Measurements from ENCODE around the gene SLC25A45.
"Not testable (repeated sequence)": the region's sequence is repeated elsewhere in the genome, so short reads cannot be mapped to it uniquely, and the experiment has no call there.

Gene SLC25A45

GRCh38 chr11:65355776-65356393, 26.6 kb downstream of the SLC25A45 start:
- no peak for DNase-seq

GRCh38 chr11:65355013-65355775, 27.3 kb downstream of the SLC25A45 start:
- DNase-seq = peak; percentile 4

DNA sequence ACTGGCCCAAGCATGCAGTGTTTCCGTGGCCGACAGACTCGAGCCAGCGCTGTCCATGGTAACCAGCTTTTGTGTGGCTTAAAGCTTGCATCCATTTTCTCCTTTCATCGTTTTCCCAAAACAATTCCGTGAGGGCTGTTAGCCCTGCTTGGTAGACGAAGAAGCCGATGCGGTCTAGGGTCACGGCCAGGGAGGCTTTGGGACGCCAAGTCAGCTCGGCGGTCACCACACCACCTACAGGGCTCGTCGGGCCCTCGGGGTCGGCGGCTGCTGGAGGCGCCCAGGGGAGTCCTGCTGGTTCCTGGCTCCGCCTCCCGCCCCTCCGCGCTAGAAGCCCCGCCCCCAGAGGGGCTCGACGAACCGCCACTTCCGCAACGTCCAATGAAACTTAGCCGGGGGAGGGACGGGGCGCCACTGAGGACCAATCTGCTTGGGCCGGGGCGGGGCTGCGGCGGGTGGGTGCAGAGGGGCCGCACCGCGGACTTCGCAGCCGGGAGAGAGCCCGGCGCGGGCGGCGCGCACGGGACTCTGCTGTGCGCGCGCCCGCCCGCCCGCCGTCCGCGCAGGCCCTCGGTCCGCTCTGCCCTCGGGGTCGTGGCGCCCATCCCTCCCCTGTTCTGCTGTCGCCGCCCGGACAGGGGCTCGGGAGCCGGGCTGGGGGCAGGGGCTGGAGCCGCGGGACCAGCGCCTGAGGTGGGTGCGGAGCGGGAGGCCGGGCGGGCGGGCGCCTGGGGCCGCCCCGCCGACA, 28.0 kb downstream of the SLC25A45 start, which contains the start of gene TIGD3:
Gene TIGD3 (plus strand): TSS at position 487 of the 748 bp plus-strand sequence. CDS start 1,058 bp downstream, outside the sequence.
- peak; percentile 59 for DNase-seq

- DNase-seq = no peak
These were observed 28.6 kb downstream of the SLC25A45 start for GRCh38 chr11:65353900-65354264.

DNA sequence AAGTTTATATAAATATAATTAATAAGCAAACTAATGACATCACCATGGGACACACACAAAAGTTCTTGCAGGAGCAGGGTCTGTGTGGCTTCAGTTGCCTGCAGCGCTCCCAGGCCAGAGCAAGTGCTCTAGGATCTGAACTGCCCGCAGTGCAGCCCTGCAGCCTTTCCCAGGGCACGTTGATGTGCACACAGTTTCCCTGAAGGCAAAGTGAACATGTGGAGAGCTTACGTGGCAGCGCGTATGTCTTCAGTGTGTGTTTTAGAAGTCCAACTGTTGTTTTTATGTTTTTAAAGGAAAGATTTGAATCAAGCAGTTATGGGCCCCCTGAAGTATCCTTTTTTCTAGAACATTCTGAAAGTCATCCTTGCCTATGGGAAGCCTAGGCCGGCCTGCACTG, 29.1 kb downstream of the SLC25A45 start:
- DNase-seq = no peak

- DNase-seq = no peak
These were observed 29.7 kb downstream of the SLC25A45 start for GRCh38 chr11:65352783-65353182.

DNA sequence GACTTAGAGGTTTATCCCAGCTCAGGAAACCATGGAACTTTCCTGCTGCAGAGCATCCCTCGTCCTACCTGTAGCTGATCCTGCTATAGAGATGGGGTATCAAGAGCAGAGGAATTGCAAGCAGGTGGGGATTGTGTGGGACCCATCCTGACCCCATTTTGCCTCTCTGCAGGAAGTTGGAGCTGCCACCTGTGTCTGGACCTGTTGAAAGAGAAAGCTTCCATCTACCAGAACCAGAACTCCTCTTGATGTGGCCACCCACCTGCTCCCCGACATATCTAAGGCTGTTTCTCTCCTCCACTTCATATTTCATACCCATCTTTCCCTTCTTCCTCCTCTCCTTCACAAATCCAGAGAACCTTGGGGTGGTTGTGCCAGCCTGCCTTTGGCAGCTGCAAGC, 30.9 kb downstream of the SLC25A45 start:
- DNase-seq = no peak

DNA sequence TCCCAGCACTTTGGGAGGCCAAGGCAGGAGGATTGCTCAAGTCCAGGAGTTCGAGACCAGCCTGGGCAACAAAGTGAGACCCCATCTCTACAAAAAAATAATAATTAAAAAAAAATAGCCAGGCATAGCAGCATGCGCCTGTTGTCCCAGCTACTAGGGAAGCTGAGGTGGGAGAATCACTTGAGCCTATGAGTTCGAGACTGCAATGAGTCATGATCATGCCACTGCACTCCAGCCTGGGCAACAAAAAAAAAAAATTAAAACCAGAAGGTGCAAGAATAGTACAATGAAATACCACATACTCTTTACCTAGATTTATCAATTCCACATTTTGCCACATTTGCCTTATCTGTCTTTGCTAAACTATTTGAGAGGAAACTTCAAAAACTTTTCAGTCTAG, 40.6 kb downstream of the SLC25A45 start:
- DNase-seq = no peak

GRCh38 chr11:65340226-65340625, 42.2 kb downstream of the SLC25A45 start:
- DNase-seq = no peak

DNA sequence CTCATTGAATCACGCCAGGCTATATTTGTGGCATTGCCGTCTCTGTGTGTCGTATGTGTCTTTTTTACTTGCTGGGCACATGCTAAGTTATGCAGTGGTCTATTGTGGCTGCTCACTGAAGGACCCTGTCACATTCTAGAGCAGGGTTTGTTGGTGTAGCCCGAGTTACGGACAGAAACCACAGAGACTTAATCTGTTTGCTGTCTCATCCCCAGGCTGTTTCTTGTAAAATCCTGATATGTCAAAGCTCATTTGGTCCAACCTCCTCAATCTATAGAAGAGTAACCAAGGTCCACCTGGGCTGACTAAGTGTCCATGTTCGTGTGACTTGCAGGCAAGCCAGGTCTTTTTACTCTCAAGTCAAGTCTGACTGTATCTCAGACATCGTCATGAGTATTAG, 43.8 kb downstream of the SLC25A45 start:
- DNase-seq = no peak

DNA sequence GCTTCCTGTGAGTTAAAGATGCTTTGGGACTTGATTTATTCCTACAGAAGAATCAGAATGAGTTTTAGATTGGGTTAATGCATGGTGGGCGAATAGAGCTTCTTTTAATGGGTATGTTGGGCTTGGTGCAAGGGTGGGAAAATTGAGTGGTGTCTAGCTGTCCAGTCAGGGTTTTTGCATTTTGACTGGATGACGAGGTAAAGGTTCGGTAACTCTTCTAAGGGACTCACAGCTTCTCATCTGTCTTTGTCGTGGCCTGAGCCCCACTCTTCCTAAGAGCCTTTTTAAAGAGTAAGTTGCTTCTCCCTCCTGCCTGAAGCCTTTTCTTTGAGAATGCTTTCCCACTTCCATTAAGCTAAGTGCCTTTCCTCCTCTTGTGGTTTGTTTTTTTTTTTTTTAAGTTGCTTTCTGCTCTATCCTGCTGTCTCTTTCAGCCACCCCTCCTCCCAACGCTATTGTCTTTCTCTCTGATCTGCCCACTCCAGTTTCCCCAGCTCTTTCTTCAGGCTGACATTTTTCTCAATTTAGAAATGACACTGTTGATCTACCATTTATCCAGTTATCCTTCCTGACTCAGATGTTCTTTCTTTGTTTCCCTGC, 47.6 kb downstream of the SLC25A45 start:
- DNase-seq = peak; percentile 82

GRCh38 chr11:65332591-65332990, 49.9 kb downstream of the SLC25A45 start:
- DNase-seq = not testable (repeated sequence)

- DNase-seq = no peak
These were observed 51.9 kb downstream of the SLC25A45 start for GRCh38 chr11:65330544-65330943.

GRCh38 chr11:65329944-65330403, 52.5 kb downstream of the SLC25A45 start:
- peak; percentile 64 for DNase-seq

- no peak for DNase-seq
These were observed 53.0 kb downstream of the SLC25A45 start for GRCh38 chr11:65329478-65329877.

DNA sequence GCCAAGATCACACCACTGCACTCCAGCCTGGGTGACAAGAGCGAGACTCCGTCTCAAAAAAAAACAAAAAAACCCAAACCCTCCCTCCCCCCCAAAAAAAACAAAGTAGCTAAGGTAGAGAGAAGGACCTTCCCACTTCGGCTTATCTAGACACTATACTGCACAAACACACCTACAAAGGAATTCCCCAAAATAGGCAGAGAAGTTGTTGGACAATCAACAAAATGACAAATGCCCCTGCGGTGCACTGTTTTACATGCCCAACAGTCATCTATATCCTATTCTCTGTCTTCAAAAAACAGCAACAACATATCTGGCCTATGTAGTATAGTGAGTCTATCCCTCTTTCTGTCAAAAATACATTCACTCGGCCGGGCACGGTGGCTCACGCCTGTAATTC, 55.4 kb downstream of the SLC25A45 start:
- no peak for DNase-seq

DNA sequence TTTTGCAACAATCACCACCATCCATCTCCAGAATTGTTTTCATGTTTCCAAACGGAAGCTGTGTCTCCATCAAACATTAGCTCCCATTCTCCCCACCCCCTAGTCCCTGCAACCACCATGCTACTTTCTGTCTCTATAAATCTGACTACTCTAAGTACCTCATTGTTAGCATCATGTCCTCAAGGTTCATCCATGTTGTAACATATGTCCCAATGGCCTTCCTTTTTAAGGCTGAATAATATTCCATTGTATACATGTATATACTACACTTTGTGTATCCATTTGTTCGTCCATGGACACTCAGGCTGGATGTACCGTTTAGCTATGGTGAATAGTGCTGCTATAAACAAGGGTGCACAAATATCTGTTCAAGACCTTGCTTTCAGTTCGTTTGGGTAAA, 57.0 kb downstream of the SLC25A45 start:
- no peak for DNase-seq

Measured in NCI-H187 treated with DMSO at 0.1 percent for 48 hours (cell line).